Ovary (tissue), 3 donors: ENCODE results near the gene TFG.

Source experiments
- CTCF ChIP-seq, 3 donors: fragments of 450-650 bp in 2 of 3; fragments of 200-600 bp in 1 of 3; IDR thresholded peaks; one replicate each; pipeline versions ENCODE4 v1.5.1 to v1.8.0; 2016 to 2022; ENCODE audit warnings: antibody characterized with exemption in 3 of 3, mild to moderate bottlenecking in 1 of 3
- EP300 ChIP-seq: sonication (generic); formaldehyde crosslinking; IDR thresholded peaks from one replicate; pipeline ENCODE4 v1.6.1; 2017; ENCODE audit warnings: antibody characterized with exemption
- POLR2A ChIP-seq: fragments of 450-650 bp; IDR thresholded peaks from one replicate; pipeline ENCODE4 v1.6.1; 2017; ENCODE audit warnings: antibody characterized with exemption, mild to moderate bottlenecking, moderate library complexity
- donor health status: DM: no; HTN: no; CAD: no.

- TF ChIP-seq CTCF (IDR thresholded peaks at IDR 0.05) (no peak), EP300 (no peak), POLR2A (no peak)
Measured at GRCh38 chr3:100708644-100708988, 678 bp upstream of the TFG start.
